Keratinocyte (primary cell): Measurements from ENCODE around the gene TMEM184C. TPM values are rescaled to one million over a fixed set of nuclear protein-coding genes. Genes with fewer than 3 reads are reported as not detected.

Experiments used
- DNase-seq: peaks from one replicate; pipeline ENCODE4 v3.0.0-alpha.2; 2011; ENCODE audit warnings: low read depth, missing footprints, low spot score
- FAIRE-seq: peaks from 2 replicates; lab custom pipeline; 2011; peaks lifted over from hg19 to GRCh38; lab: Jason Lieb, UNC
- H2AFZ ChIP-seq: 2 replicates; pipeline ENCODE4 v1.6.0; 2012; ENCODE audit warnings: low read length, control low read depth, inconsistent platforms; ENCODE audit not compliant: control insufficient read depth
- H3K27ac ChIP-seq: 2 replicates; pipeline ENCODE4 v1.5.1; 2011; ENCODE audit warnings: low read length; ENCODE audit not compliant: control insufficient read depth, insufficient read depth
- H3K27me3 ChIP-seq: 3 replicates; pipeline ENCODE4 v1.6.0; 2011; ENCODE audit warnings: low read length; ENCODE audit not compliant: control insufficient read depth, insufficient read depth; ENCODE audit errors: extremely low read depth
- H3K36me3 ChIP-seq, 2 experiments: 2 replicates in 1 of 2; 3 replicates in 1 of 2; pipeline ENCODE4 v1.5.1; 2011; ENCODE audit warnings: low read length in 2 of 2, mild to moderate bottlenecking in 1 of 2; ENCODE audit not compliant: control insufficient read depth in 2 of 2, insufficient read depth in 2 of 2; ENCODE audit errors: extremely low read depth in 1 of 2
- H3K4me1 ChIP-seq: 3 replicates; pipeline ENCODE4 v1.5.1; 2011; ENCODE audit warnings: low read length; ENCODE audit not compliant: control insufficient read depth, insufficient read depth; ENCODE audit errors: extremely low read depth
- H3K4me2 ChIP-seq: 3 replicates; pipeline ENCODE4 v1.6.0; 2011; ENCODE audit warnings: low read depth, low read length; ENCODE audit not compliant: control insufficient read depth, insufficient read depth; ENCODE audit errors: extremely low read depth
- H3K4me3 ChIP-seq, 3 experiments: fragments of 200-600 bp in 1 of 3; sonication (generic) in 1 of 3; 2 replicates in 2 of 3; 3 replicates in 1 of 3; pipeline ENCODE4 v1.5.1; 2011 to 2016; ENCODE audit warnings: low read length in 3 of 3, mild to moderate bottlenecking in 3 of 3, control low read depth in 2 of 3, inconsistent platforms in 1 of 3, low read depth in 1 of 3, mixed read lengths in 1 of 3, mixed run types in 1 of 3, moderate library complexity in 1 of 3; ENCODE audit not compliant: control insufficient read depth in 2 of 3, insufficient read depth in 2 of 3; ENCODE audit errors: extremely low read depth in 1 of 3
- H3K79me2 ChIP-seq: 2 replicates; pipeline ENCODE4 v1.6.0; 2012; ENCODE audit warnings: low read length; ENCODE audit not compliant: control insufficient read depth, insufficient read depth
- H3K9ac ChIP-seq: 3 replicates; pipeline ENCODE4 v1.6.0; 2011; ENCODE audit warnings: low read length; ENCODE audit not compliant: control insufficient read depth, insufficient read depth; ENCODE audit errors: extremely low read depth
- H3K9me1 ChIP-seq: 3 replicates; pipeline ENCODE4 v1.6.0; 2011; ENCODE audit warnings: low read length; ENCODE audit not compliant: control insufficient read depth, insufficient read depth; ENCODE audit errors: extremely low read depth
- H3K9me3 ChIP-seq: 2 replicates; pipeline ENCODE4 v1.5.1; 2012; ENCODE audit warnings: low read depth, low read length; ENCODE audit not compliant: control insufficient read depth
- H4K20me1 ChIP-seq: 3 replicates; pipeline ENCODE4 v1.6.0; 2011; ENCODE audit warnings: low read length; ENCODE audit not compliant: control insufficient read depth, insufficient read depth; ENCODE audit errors: extremely low read depth
- EZH2 ChIP-seq: IDR thresholded peaks from one replicate; pipeline ENCODE4 v1.6.1; 2012; ENCODE audit warnings: inconsistent platforms, mild to moderate bottlenecking, low read length, moderate library complexity
- dilution Hi-C: fragments of 300-500 bp; cut with MboI; formaldehyde crosslinking; loops from one replicate; pipeline ENCODE4 v1.7.0; 2020; ENCODE audit warnings: low sequenced_read_pairs; ENCODE audit not compliant: extremely low pct_ligation_motif_present
- polyA plus RNA-seq, 5 experiments: library from polyadenylated mRNA; depleted of rRNA in 3 of 5; stranded (reverse) in 3 of 5; stranded (forward) in 1 of 5; unstranded in 1 of 5; fragments of >200 nt; gene quantifications; 1 replicate in 1 of 5; 2 replicates in 3 of 5; 3 replicates in 1 of 5; pipeline versions ENCODE4 v1.2.1 to v1.2.3, GENCODE V29; 2011 to 2012; ENCODE audit warnings: missing spikeins in 2 of 5, low read depth in 1 of 5, low replicate concordance in 1 of 5
- TF ChIP-seq, protein P1 (sequence below), 3 experiments: IDR thresholded peaks in 1 of 3; conservative IDR thresholded peaks in 1 of 3; optimal IDR thresholded peaks in 1 of 3; 2 replicates in 2 of 3; 3 replicates in 1 of 3; pipeline versions ENCODE3 to v1.5.1; 2011; ENCODE audit warnings: low read length in 3 of 3, mild to moderate bottlenecking in 3 of 3, moderate library complexity in 2 of 3, control low read depth in 1 of 3, inconsistent platforms in 1 of 3; ENCODE audit not compliant: insufficient read depth in 2 of 3; ENCODE audit errors: extremely low read depth in 1 of 3

The TMEM184C gene
- polyA plus RNA-seq, 1 donor (not counting 4 experiments of a cell fraction or from before 2014, with no cell fraction given): 32.2 TPM

DNA sequence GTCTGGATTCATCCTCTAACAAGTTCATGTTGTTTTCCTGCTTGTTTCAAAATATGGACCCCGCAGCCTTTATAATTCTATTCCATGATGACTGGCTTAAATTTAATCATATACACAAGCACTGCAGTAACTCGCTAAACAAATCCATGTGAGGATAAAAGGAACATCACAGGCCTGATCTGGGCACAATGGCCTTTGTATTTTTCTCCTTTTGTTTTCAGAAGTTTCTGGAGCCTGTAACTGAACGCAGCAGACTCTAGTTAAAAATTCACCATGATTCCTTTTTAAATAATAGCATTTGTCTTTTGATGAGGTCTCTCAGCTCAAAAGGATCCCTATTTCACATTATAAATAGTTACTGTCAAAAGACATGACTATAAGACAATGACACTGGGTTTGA is 30.2 kb upstream of the TMEM184C start:
- no peak overlapping the region for H3K4me3 ChIP-seq
- no peaks in the 10 kb centered on the region for H3K36me3 ChIP-seq
- dilution Hi-C loops: no loop called here
- H3K9ac ChIP-seq: no peak overlapping the region
- no peak for DNase-seq
- no peaks in the 10 kb centered on the region for H3K9me3 ChIP-seq
- no peak for TF ChIP-seq EZH2
- TF ChIP-seq, protein P1, sequence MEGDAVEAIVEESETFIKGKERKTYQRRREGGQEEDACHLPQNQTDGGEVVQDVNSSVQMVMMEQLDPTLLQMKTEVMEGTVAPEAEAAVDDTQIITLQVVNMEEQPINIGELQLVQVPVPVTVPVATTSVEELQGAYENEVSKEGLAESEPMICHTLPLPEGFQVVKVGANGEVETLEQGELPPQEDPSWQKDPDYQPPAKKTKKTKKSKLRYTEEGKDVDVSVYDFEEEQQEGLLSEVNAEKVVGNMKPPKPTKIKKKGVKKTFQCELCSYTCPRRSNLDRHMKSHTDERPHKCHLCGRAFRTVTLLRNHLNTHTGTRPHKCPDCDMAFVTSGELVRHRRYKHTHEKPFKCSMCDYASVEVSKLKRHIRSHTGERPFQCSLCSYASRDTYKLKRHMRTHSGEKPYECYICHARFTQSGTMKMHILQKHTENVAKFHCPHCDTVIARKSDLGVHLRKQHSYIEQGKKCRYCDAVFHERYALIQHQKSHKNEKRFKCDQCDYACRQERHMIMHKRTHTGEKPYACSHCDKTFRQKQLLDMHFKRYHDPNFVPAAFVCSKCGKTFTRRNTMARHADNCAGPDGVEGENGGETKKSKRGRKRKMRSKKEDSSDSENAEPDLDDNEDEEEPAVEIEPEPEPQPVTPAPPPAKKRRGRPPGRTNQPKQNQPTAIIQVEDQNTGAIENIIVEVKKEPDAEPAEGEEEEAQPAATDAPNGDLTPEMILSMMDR (optimal IDR thresholded peaks at IDR 0.05 in 1 of 3, IDR thresholded peaks at IDR 0.05 in 1 of 3, conservative IDR thresholded peaks at IDR 0.05 in 1 of 3; ENCODE audit: extremely low read depth in 1 of 3, insufficient read depth in 2 of 3, low read length in 3 of 3): no peak
- peaks cover 5% of the 10 kb centered on the region for H3K4me1 ChIP-seq
- FAIRE-seq: no peak
- H3K79me2 ChIP-seq: no peaks in the 10 kb centered on the region
- no peaks in the 10 kb centered on the region for H4K20me1 ChIP-seq
- no peaks in the 10 kb centered on the region for H3K9me1 ChIP-seq
- H2AFZ ChIP-seq: no peak overlapping the region
- no peak overlapping the region for H3K27ac ChIP-seq
- no peaks in the 10 kb centered on the region for H3K27me3 ChIP-seq
- H3K4me2 ChIP-seq: no peak overlapping the region

DNA sequence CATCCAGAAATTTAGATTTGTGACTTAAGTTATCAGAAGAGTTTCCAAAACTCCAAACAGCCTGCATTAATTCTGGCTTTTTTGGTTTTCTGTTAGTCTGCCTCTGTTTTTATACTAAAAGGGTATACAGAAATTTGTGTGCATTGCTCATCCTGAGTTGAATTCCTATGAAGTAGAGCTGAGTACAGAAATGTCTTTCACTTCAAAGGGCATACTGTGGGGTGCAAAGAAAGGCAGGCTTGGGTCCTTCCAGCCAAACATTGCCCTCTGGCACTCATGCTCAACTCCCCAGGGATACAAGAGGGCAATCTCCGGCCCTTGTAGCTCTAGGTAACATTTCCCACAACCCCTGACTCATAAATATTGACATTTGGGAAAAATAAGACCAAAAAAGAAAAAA is 27.6 kb upstream of the TMEM184C start:
- H3K9ac ChIP-seq: no peak overlapping the region
- no peaks in the 10 kb centered on the region for H3K9me1 ChIP-seq
- dilution Hi-C loops: no loop called here

More for the DNA sequence above, 27.6 kb upstream of the TMEM184C start:
- no peak for DNase-seq
- no peaks in the 10 kb centered on the region for H3K27me3 ChIP-seq
- H3K4me2 ChIP-seq: no peak overlapping the region
- H3K4me1 ChIP-seq: no peaks in the 10 kb centered on the region
- TF ChIP-seq, protein P1 (optimal IDR thresholded peaks at IDR 0.05 in 1 of 3, IDR thresholded peaks at IDR 0.05 in 1 of 3, conservative IDR thresholded peaks at IDR 0.05 in 1 of 3; ENCODE audit: extremely low read depth in 1 of 3, insufficient read depth in 2 of 3, low read length in 3 of 3): no peak
- TF ChIP-seq EZH2: no peak
- FAIRE-seq: no peak
- H4K20me1 ChIP-seq: no peaks in the 10 kb centered on the region
- H3K36me3 ChIP-seq: no peaks in the 10 kb centered on the region
- H3K27ac ChIP-seq: no peak overlapping the region
- no peaks in the 10 kb centered on the region for H3K9me3 ChIP-seq
- no peak overlapping the region for H3K4me3 ChIP-seq
- H2AFZ ChIP-seq: no peak overlapping the region
- H3K79me2 ChIP-seq: no peaks in the 10 kb centered on the region
